DND-41 (cell line): ENCODE results near the gene SYCE3.
"Not testable (repeated sequence)": the region's sequence is repeated elsewhere in the genome, so short reads cannot be mapped to it uniquely, and the experiment has no call there.

Experiments used
- ATAC-seq: fragments of 200-7000 bp; cut with Tn5 transposase; 3 replicates; pipeline ENCODE4 v1.9.1; 2021; ENCODE audit warnings: low read depth; ENCODE audit not compliant: insufficient read depth
- DNase-seq: peaks from one replicate; pipeline ENCODE4 v3.0.0-alpha.2; 2020
- H2AFZ ChIP-seq: 2 replicates; pipeline ENCODE4 v1.6.0; 2012; ENCODE audit warnings: low read depth, low read length
- H3K27ac ChIP-seq: 2 replicates; pipeline ENCODE4 v1.5.1; 2012; ENCODE audit warnings: low read length, inconsistent platforms
- H3K27me3 ChIP-seq: fragments of 200-600 bp; sonication (generic); 2 replicates; pipeline ENCODE4 v1.6.0; 2012; ENCODE audit warnings: low read length, mild to moderate bottlenecking, inconsistent platforms; ENCODE audit not compliant: insufficient read depth, poor library complexity
- H3K36me3 ChIP-seq: 2 replicates; pipeline ENCODE4 v1.5.1; 2012; ENCODE audit warnings: low read length, inconsistent platforms; ENCODE audit not compliant: insufficient read depth
- H3K4me1 ChIP-seq: 2 replicates; pipeline ENCODE4 v1.5.1; 2012; ENCODE audit warnings: mild to moderate bottlenecking, low read length; ENCODE audit not compliant: insufficient read depth
- H3K4me2 ChIP-seq: 2 replicates; pipeline ENCODE4 v1.6.0; 2012; ENCODE audit warnings: mild to moderate bottlenecking, moderate library complexity, low read length, inconsistent platforms; ENCODE audit not compliant: insufficient read depth
- H3K4me3 ChIP-seq, 2 experiments: fragments of 200-600 bp in 1 of 2; shearing (Covaris generic) in 1 of 2; 2 replicates each; pipeline ENCODE4 v1.5.1; 2012 to 2016; ENCODE audit warnings: inconsistent platforms in 2 of 2, low read length in 2 of 2, mild to moderate bottlenecking in 2 of 2, low read depth in 1 of 2, moderate library complexity in 1 of 2
- H3K79me2 ChIP-seq: 2 replicates; pipeline ENCODE4 v1.6.0; 2012; ENCODE audit warnings: low read length, inconsistent platforms; ENCODE audit not compliant: insufficient read depth
- H3K9ac ChIP-seq: 2 replicates; pipeline ENCODE4 v1.6.0; 2012; ENCODE audit warnings: low read depth, mild to moderate bottlenecking, inconsistent platforms, low read length, moderate library complexity
- H3K9me3 ChIP-seq: 2 replicates; pipeline ENCODE4 v1.5.1; 2012; ENCODE audit warnings: low read length, moderate library complexity, mild to moderate bottlenecking, inconsistent platforms; ENCODE audit not compliant: insufficient read depth, severe bottlenecking
- H4K20me1 ChIP-seq: 2 replicates; pipeline ENCODE4 v1.6.0; 2012; ENCODE audit warnings: low read length; ENCODE audit not compliant: insufficient read depth
- CTCF ChIP-seq: IDR thresholded peaks from 2 replicates; pipeline ENCODE4 v1.5.1; 2012; ENCODE audit warnings: borderline replicate concordance, low read length, moderate library complexity, mild to moderate bottlenecking; ENCODE audit not compliant: poor library complexity, severe bottlenecking; ENCODE audit errors: extremely low read depth
- EZH2 ChIP-seq: IDR thresholded peaks from 3 replicates; pipeline ENCODE4 v1.6.1; 2012; ENCODE audit warnings: borderline replicate concordance, low read depth, mild to moderate bottlenecking, moderate library complexity, low read length, inconsistent platforms; ENCODE audit not compliant: severe bottlenecking

The SYCE3 gene

GRCh38 chr22:50521710-50522109 lies 41.0 kb downstream of the SYCE3 start:
- no peak for TF ChIP-seq CTCF
- no peak for TF ChIP-seq EZH2
- Histone ChIP-seq H3K36me3 (peaks cover 70% of the 10 kb centered on the region), H3K9me3 (no peaks in the 10 kb centered on the region), H3K4me3 (no peak overlapping the region), H3K79me2 (peaks cover 59% of the 10 kb centered on the region), H3K27me3 (no peaks in the 10 kb centered on the region), H2AFZ (no peak overlapping the region), H3K27ac (no peak overlapping the region), H3K9ac (no peak overlapping the region), H3K4me1 (peaks cover 31% of the 10 kb centered on the region), H4K20me1 (peaks cover 58% of the 10 kb centered on the region), H3K4me2 (no peak overlapping the region)
- DNase-seq (no peak), ATAC-seq (no peak)

DNA sequence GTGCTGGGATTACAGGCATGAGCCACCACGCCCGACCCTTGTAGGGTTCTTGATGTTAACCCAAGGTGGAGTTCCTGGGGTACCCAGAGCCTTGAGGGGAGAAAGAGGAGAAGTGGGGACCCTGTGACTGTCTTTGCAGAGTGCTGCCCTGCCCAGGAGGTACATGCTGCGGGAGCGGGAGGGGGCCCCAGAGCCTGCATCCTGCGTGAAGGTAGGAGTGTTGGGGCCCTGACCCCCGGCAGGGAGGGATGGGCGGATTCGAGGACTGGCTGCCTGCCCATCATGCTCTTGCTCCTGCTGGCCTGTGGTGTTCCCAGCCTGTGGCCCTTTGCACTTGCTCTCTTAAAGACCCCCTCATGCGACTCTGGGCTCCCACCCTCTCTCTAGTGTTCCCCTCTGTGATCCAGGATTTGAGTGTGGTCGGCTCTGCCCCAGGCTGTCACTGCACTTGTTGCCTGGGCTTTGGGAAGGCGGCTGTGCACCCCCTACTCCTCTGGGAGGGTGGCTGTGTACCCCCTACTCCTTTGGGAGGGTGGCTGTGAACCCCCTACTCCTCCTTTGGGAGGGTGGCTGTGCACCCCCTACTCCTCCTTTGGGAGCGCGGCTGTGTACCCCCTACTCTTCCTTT lies 41.8 kb downstream of the SYCE3 start:
- ATAC-seq (no peak), DNase-seq (no peak)
- TF ChIP-seq EZH2 = no peak
- TF ChIP-seq CTCF = no peak
- Histone ChIP-seq H3K4me3 (no peak overlapping the region), H2AFZ (no peak overlapping the region), H3K9ac (no peak overlapping the region), H3K79me2 (peaks cover 60% of the 10 kb centered on the region), H3K27ac (no peak overlapping the region), H3K36me3 (peaks cover 78% of the 10 kb centered on the region), H3K4me1 (peaks cover 25% of the 10 kb centered on the region), H3K27me3 (no peaks in the 10 kb centered on the region), H3K9me3 (no peaks in the 10 kb centered on the region), H4K20me1 (peaks cover 66% of the 10 kb centered on the region), H3K4me2 (no peak overlapping the region)

DNA sequence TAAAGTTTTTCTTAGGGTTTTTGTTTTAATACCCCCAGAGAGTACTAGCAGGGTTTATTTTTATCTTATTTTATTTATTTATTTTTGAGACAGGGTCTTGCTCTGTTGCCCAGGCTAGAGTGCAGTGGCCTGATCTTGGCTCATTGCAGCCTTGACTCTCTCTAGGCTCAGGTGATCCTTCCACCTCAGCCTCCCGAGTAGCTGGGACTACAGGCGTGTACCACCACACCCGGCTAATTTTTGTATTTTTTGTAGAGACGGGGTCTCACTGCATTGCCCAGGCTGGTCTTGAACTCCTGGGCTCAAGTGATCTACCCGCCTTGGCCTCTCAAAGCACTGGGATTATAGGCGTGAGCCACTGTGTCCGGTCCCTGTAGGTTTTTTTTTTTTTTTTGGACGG lies 42.5 kb downstream of the SYCE3 start:
- not testable (repeated sequence) for ATAC-seq

DNA sequence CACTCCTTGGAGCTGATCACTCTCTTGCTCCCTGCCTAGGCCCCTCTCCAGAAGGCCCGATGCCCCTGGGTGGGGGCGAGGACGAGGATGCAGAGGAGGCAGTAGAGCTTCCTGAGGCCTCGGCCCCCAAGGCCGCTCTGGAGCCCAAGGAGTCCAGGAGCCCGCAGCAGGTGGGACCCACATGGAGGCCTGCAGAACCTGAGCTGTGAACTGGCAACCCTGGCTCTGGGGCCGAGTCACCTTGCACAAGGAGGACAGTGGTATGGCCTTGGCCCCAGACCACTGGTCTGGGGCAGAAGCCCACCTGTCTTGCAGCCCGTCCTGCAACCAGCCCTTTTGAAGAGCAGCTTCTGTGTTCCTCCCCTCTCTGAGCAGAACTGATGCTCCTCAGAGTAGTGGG lies 43.6 kb downstream of the SYCE3 start:
- TF ChIP-seq EZH2 = no peak
- no peak for TF ChIP-seq CTCF
- H3K27me3 ChIP-seq = no peaks in the 10 kb centered on the region
- no peak overlapping the region for H3K4me2 ChIP-seq
- peaks cover 72% of the 10 kb centered on the region for H4K20me1 ChIP-seq
- H2AFZ ChIP-seq = no peak overlapping the region
- H3K9me3 ChIP-seq = no peaks in the 10 kb centered on the region
- H3K36me3 ChIP-seq = peaks cover 88% of the 10 kb centered on the region
- H3K79me2 ChIP-seq = peaks cover 63% of the 10 kb centered on the region
- H3K9ac ChIP-seq = no peak overlapping the region
- ATAC-seq (no peak), DNase-seq (no peak)
- no peak overlapping the region for H3K27ac ChIP-seq
- H3K4me3 ChIP-seq = no peak overlapping the region
- H3K4me1 ChIP-seq = peaks cover 18% of the 10 kb centered on the region

More for the DNA sequence above, 42.5 kb downstream of the SYCE3 start:
- H3K4me3 ChIP-seq, H3K9me3 ChIP-seq, DNase-seq, H3K9ac ChIP-seq, H3K27me3 ChIP-seq, H2AFZ ChIP-seq, H3K27ac ChIP-seq, H3K4me2 ChIP-seq: not testable (repeated sequence)
- Histone ChIP-seq H4K20me1 (peaks cover 70% of the 10 kb centered on the region), H3K36me3 (peaks cover 82% of the 10 kb centered on the region), H3K4me1 (peaks cover 25% of the 10 kb centered on the region), H3K79me2 (peaks cover 63% of the 10 kb centered on the region)
